Measurements from ENCODE around the gene ARMC7. TPM values are rescaled to one million over a fixed set of nuclear protein-coding genes. Genes with fewer than 3 reads are reported as not detected.
A peak's percentile ranks its signal among the peaks of the same experiment; 100 is the strongest.

ARMC7 gene
- total and polyA plus RNA-seq, 7 donors = 3.2 to 18.9 (median 7.8) TPM

- no peak for DNase-seq
- TF ChIP-seq POLR2AphosphoS5 (IDR thresholded peaks at IDR 0.05) (no peak), CTCF (IDR thresholded peaks at IDR 0.05) (no peak)
- Histone ChIP-seq H3K9me3 (no peaks in the 10 kb centered on the region), H3K27me3 (no peaks in the 10 kb centered on the region), H3K4me1 (peaks cover 5 to 19% (median 14%) of the 10 kb centered on the region in 4 donors), H3K4me3 (no peak overlapping the region), H3K36me3 (peaks cover 0 to 8% (median 0%) of the 10 kb centered on the region in 4 donors), H3K27ac (no peak overlapping the region)
- 88 to 90% methylated on average over 6 of the region's 6 CpGs for WGBS, 2 donors
- intact Hi-C loops (cut with DNase I) = no loop called here
Measured at GRCh38 chr17:75152523-75152921, 42.8 kb downstream of the ARMC7 start.

GRCh38 chr17:75152922-75153779 lies 43.4 kb downstream of the ARMC7 start:
- Histone ChIP-seq H3K4me3 (peak overlapping the region; percentile 60 to 96 (median 80)), H3K4me1 (peaks cover 5 to 19% (median 14%) of the 10 kb centered on the region in 4 donors), H3K27me3 (no peaks in the 10 kb centered on the region), H3K27ac (peak overlapping the region in 1 of 4 donors; percentile 64), H3K36me3 (peaks cover 0 to 2% (median 0%) of the 10 kb centered on the region in 4 donors), H3K9me3 (no peaks in the 10 kb centered on the region)
- no peak for DNase-seq
- TF ChIP-seq POLR2A (IDR thresholded peaks at IDR 0.05) (no peak), POLR2AphosphoS5 (IDR thresholded peaks at IDR 0.05) (no peak), EP300 (IDR thresholded peaks at IDR 0.05) (no peak), CTCF (IDR thresholded peaks at IDR 0.05) (no peak)
- intact Hi-C loops (cut with DNase I) = no loop called here
- 6 to 7% methylated on average over 28 of the region's 28 CpGs for WGBS, 2 donors

GRCh38 chr17:75153780-75154194 lies 44.0 kb downstream of the ARMC7 start:
- H3K36me3 ChIP-seq = no peaks in the 10 kb centered on the region
- H3K4me3 ChIP-seq = peak overlapping the region; percentile 60 to 96 (median 80)
- TF ChIP-seq POLR2AphosphoS5 (IDR thresholded peaks at IDR 0.05) (no peak), CTCF (IDR thresholded peaks at IDR 0.05) (no peak)
- DNase-seq = peak; percentile 69
- H3K27ac ChIP-seq = peak overlapping the region; percentile 64 to 83 (median 80)
- H3K4me1 ChIP-seq = peaks cover 5 to 19% (median 14%) of the 10 kb centered on the region in 4 donors
- WGBS, 2 donors = 0 to 1% methylated on average over 35 of the region's 35 CpGs
- H3K27me3 ChIP-seq = no peaks in the 10 kb centered on the region
- H3K9me3 ChIP-seq = no peaks in the 10 kb centered on the region
- intact Hi-C loops (cut with DNase I) = no loop called here

GRCh38 chr17:75154195-75155106 lies 44.7 kb downstream of the ARMC7 start, which contains the start of gene JPT1:
TSS of gene JPT1 (minus strand) at chr17:75154512. CDS start at chr17:75154397, 115 bp downstream.
- Histone ChIP-seq H3K36me3 (no peaks in the 10 kb centered on the region), H3K27ac (peak within 1 kb of the TSS; percentile 64 to 83 (median 80)), H3K27me3 (no peaks in the 10 kb centered on the region), H3K9me3 (no peaks in the 10 kb centered on the region), H3K4me1 (peaks cover 5 to 19% (median 14%) of the 10 kb centered on the region in 4 donors), H3K4me3 (peak within 1 kb of the TSS; percentile 60 to 96 (median 80))
- intact Hi-C loops (cut with DNase I) = no loop called here
- no peak for TF ChIP-seq CTCF (IDR thresholded peaks at IDR 0.05)
- TF ChIP-seq POLR2AphosphoS5 (IDR thresholded peaks at IDR 0.05) = peak; percentile 96 to 99 (median 98)
- peak; percentile 96 for TF ChIP-seq POLR2A (IDR thresholded peaks at IDR 0.05)
- peak; percentile 99 for DNase-seq
- 2% methylated on average over 67 of the region's 67 CpGs for WGBS, 2 donors

All from sigmoid colon (tissue), 7 donors.